Measurements from ENCODE around the gene PCLAF. TPM values are rescaled to one million over a fixed set of nuclear protein-coding genes. Genes with fewer than 3 reads are reported as not detected.
"Not testable (repeated sequence)": the region's sequence is repeated elsewhere in the genome, so short reads cannot be mapped to it uniquely, and the experiment has no call there.

The PCLAF gene
- polyA plus RNA-seq, 1 donor (not counting 4 experiments of a cell fraction or from before 2014, with no cell fraction given) = 55.0 TPM

- Histone ChIP-seq H3K9ac (ENCODE audit: control insufficient read depth, extremely low read depth, insufficient read depth, low read length) (no peak overlapping the region), H3K36me3 (ENCODE audit: control insufficient read depth in 2 of 2, extremely low read depth in 1 of 2, insufficient read depth in 2 of 2, low read length in 2 of 2) (peaks cover 8 to 12% of the 10 kb centered on the region in 2 experiments), H3K27me3 (ENCODE audit: control insufficient read depth, extremely low read depth, insufficient read depth, low read length) (no peaks in the 10 kb centered on the region), H3K79me2 (ENCODE audit: control insufficient read depth, insufficient read depth, low read length) (peaks cover 7% of the 10 kb centered on the region), H3K9me1 (ENCODE audit: control insufficient read depth, extremely low read depth, insufficient read depth, low read length) (no peaks in the 10 kb centered on the region), H3K4me2 (ENCODE audit: control insufficient read depth, extremely low read depth, insufficient read depth, low read depth, low read length) (no peak overlapping the region), H2AFZ (ENCODE audit: control insufficient read depth, low read length) (no peak overlapping the region), H3K4me1 (ENCODE audit: control insufficient read depth, extremely low read depth, insufficient read depth, low read length) (no peaks in the 10 kb centered on the region), H4K20me1 (ENCODE audit: control insufficient read depth, extremely low read depth, insufficient read depth, low read length) (no peaks in the 10 kb centered on the region), H3K4me3 (ENCODE audit: control insufficient read depth in 2 of 3, extremely low read depth in 1 of 3, insufficient read depth in 2 of 3, low read depth in 1 of 3, low read length in 3 of 3) (no peak overlapping the region), H3K27ac (ENCODE audit: control insufficient read depth, insufficient read depth, low read length) (no peak overlapping the region), H3K9me3 (ENCODE audit: control insufficient read depth, low read depth, low read length) (no peaks in the 10 kb centered on the region)
- no peak for DNase-seq (ENCODE audit: low read depth, low spot score)
- FAIRE-seq = no peak
- TF ChIP-seq CTCF (optimal IDR thresholded peaks at IDR 0.05 in 1 of 3, IDR thresholded peaks at IDR 0.05 in 1 of 3, conservative IDR thresholded peaks at IDR 0.05 in 1 of 3; ENCODE audit: extremely low read depth in 1 of 3, insufficient read depth in 2 of 3, low read length in 3 of 3) (no peak), EZH2 (IDR thresholded peaks at IDR 0.05; ENCODE audit: low read length) (no peak)
- dilution Hi-C loops (cut with MboI; ENCODE audit: extremely low pct_ligation_motif_present, low sequenced_read_pairs) = no loop called here
Measured at GRCh38 chr15:64396789-64397188, 15.5 kb upstream of the PCLAF start.

- not testable (repeated sequence) for H3K36me3 ChIP-seq (ENCODE audit: control insufficient read depth in 2 of 2, extremely low read depth in 1 of 2, insufficient read depth in 2 of 2, low read length in 2 of 2); H3K27me3 ChIP-seq (ENCODE audit: control insufficient read depth, extremely low read depth, insufficient read depth, low read length); DNase-seq (ENCODE audit: low read depth, low spot score)
Measured at GRCh38 chr15:64392471-64392870, 11.2 kb upstream of the PCLAF start.

GRCh38 chr15:64389036-64389435 is 7.8 kb upstream of the PCLAF start:
- Histone ChIP-seq H3K4me2 (ENCODE audit: control insufficient read depth, extremely low read depth, insufficient read depth, low read depth, low read length) (peak overlapping the region; percentile 68), H2AFZ (ENCODE audit: control insufficient read depth, low read length) (no peak overlapping the region), H3K27me3 (ENCODE audit: control insufficient read depth, extremely low read depth, insufficient read depth, low read length) (no peaks in the 10 kb centered on the region), H3K27ac (ENCODE audit: control insufficient read depth, insufficient read depth, low read length) (no peak overlapping the region), H4K20me1 (ENCODE audit: control insufficient read depth, extremely low read depth, insufficient read depth, low read length) (no peaks in the 10 kb centered on the region), H3K9ac (ENCODE audit: control insufficient read depth, extremely low read depth, insufficient read depth, low read length) (no peak overlapping the region), H3K9me1 (ENCODE audit: control insufficient read depth, extremely low read depth, insufficient read depth, low read length) (no peaks in the 10 kb centered on the region), H3K4me1 (ENCODE audit: control insufficient read depth, extremely low read depth, insufficient read depth, low read length) (peaks cover 6% of the 10 kb centered on the region), H3K36me3 (ENCODE audit: control insufficient read depth in 2 of 2, extremely low read depth in 1 of 2, insufficient read depth in 2 of 2, low read length in 2 of 2) (no peaks in the 10 kb centered on the region), H3K9me3 (ENCODE audit: control insufficient read depth, low read depth, low read length) (no peaks in the 10 kb centered on the region), H3K4me3 (ENCODE audit: control insufficient read depth in 2 of 3, extremely low read depth in 1 of 3, insufficient read depth in 2 of 3, low read depth in 1 of 3, low read length in 3 of 3) (no peak overlapping the region), H3K79me2 (ENCODE audit: control insufficient read depth, insufficient read depth, low read length) (peaks cover 35% of the 10 kb centered on the region)
- dilution Hi-C loops (cut with MboI; ENCODE audit: extremely low pct_ligation_motif_present, low sequenced_read_pairs) = no loop called here
- FAIRE-seq (no peak), DNase-seq (ENCODE audit: low read depth, low spot score) (no peak)
- TF ChIP-seq EZH2 (IDR thresholded peaks at IDR 0.05; ENCODE audit: low read length) (no peak), CTCF (optimal IDR thresholded peaks at IDR 0.05 in 1 of 3, IDR thresholded peaks at IDR 0.05 in 1 of 3, conservative IDR thresholded peaks at IDR 0.05 in 1 of 3; ENCODE audit: extremely low read depth in 1 of 3, insufficient read depth in 2 of 3, low read length in 3 of 3) (no peak)

More at GRCh38 chr15:64392471-64392870, 11.2 kb upstream of the PCLAF start:
- H3K27ac ChIP-seq (ENCODE audit: control insufficient read depth, insufficient read depth, low read length); H3K9ac ChIP-seq (ENCODE audit: control insufficient read depth, extremely low read depth, insufficient read depth, low read length); H3K4me3 ChIP-seq (ENCODE audit: control insufficient read depth in 2 of 3, extremely low read depth in 1 of 3, insufficient read depth in 2 of 3, low read depth in 1 of 3, low read length in 3 of 3); H3K4me1 ChIP-seq (ENCODE audit: control insufficient read depth, extremely low read depth, insufficient read depth, low read length); H4K20me1 ChIP-seq (ENCODE audit: control insufficient read depth, extremely low read depth, insufficient read depth, low read length); H3K9me1 ChIP-seq (ENCODE audit: control insufficient read depth, extremely low read depth, insufficient read depth, low read length); H3K4me2 ChIP-seq (ENCODE audit: control insufficient read depth, extremely low read depth, insufficient read depth, low read depth, low read length); dilution Hi-C loops (cut with MboI; ENCODE audit: extremely low pct_ligation_motif_present, low sequenced_read_pairs); FAIRE-seq; H3K9me3 ChIP-seq (ENCODE audit: control insufficient read depth, low read depth, low read length); H2AFZ ChIP-seq (ENCODE audit: control insufficient read depth, low read length): not testable (repeated sequence)
- H3K79me2 ChIP-seq (ENCODE audit: control insufficient read depth, insufficient read depth, low read length) = peaks cover 35% of the 10 kb centered on the region

Measured in keratinocyte (primary cell).